Ascending aorta (tissue), 2 donors: ENCODE measurements around the gene RPL39L. TPM values are rescaled to one million over a fixed set of nuclear protein-coding genes. Genes with fewer than 3 reads are reported as not detected.

Experiments
- DNase-seq, 2 donors: peaks; one replicate each; pipeline ENCODE4 v3.0.0-alpha.2; 2019; ENCODE audit warnings: low spot score in 2 of 2
- H3K27ac ChIP-seq, 2 donors: fragments of 200-600 bp; sonication (generic); one replicate each; pipeline ENCODE4 v1.5.1; 2016 to 2017; ENCODE audit warnings: mild to moderate bottlenecking in 1 of 2
- H3K27me3 ChIP-seq: fragments of 200-600 bp; sonication (generic); one replicate; pipeline ENCODE4 v1.5.1; 2017
- H3K36me3 ChIP-seq, 2 donors: fragments of 200-600 bp; sonication (generic); one replicate each; pipeline ENCODE4 v1.5.1; 2016
- H3K4me1 ChIP-seq, 2 donors: fragments of 200-600 bp; sonication (generic); one replicate each; pipeline ENCODE4 v1.5.1; 2016 to 2017; ENCODE audit warnings: mild to moderate bottlenecking in 1 of 2
- H3K4me3 ChIP-seq, 2 donors: fragments of 200-600 bp; sonication (generic); one replicate each; pipeline ENCODE4 v1.5.1; 2016 to 2017; ENCODE audit warnings: mild to moderate bottlenecking in 1 of 2
- H3K9me3 ChIP-seq, 2 donors: fragments of 200-600 bp; sonication (generic); one replicate each; pipeline ENCODE4 v1.5.1; 2016
- CTCF ChIP-seq, 3 experiments: fragments of 200-600 bp in 2 of 3; fragments of 450-650 bp in 1 of 3; sonication (generic) in 2 of 3; IDR thresholded peaks; one replicate each; pipeline ENCODE4 v1.5.1; 2016 to 2019; ENCODE audit warnings: antibody characterized with exemption in 3 of 3, mild to moderate bottlenecking in 1 of 3, moderate library complexity in 1 of 3
- intact Hi-C: fragments of 100-400 bp; cut with DNase I; formaldehyde crosslinking; loops from one replicate; pipeline ENCODE4 v1.15.1; 2023
- total RNA-seq: library from RNA; depleted of rRNA; stranded (reverse); fragments of >200 nt; gene quantifications from one replicate; pipeline ENCODE4 v1.1.0, GENCODE V29; 2016

Gene RPL39L
- 3.1 TPM for total RNA-seq

- no peaks in the 10 kb centered on the region for H3K27me3 ChIP-seq
- no peaks in the 10 kb centered on the region for H3K4me1 ChIP-seq
- peak; percentile 35 to 90 for DNase-seq
- TF ChIP-seq CTCF (IDR thresholded peaks at IDR 0.05) = peak; percentile 88 to 94 (median 90)
- H3K27ac ChIP-seq = peak within 1 kb of the TSS; percentile 80 to 84
- intact Hi-C loops = loop anchor here (2.0 kb wide), 2 partner anchors 25 to 31 kb away; no protein-coding TSS in a partner anchor
- H3K36me3 ChIP-seq = no peaks in the 10 kb centered on the region
- H3K4me3 ChIP-seq = peak within 1 kb of the TSS; percentile 65 to 76
- H3K9me3 ChIP-seq = no peaks in the 10 kb centered on the region
Measured at GRCh38 chr3:187139126-187139894, at the start of gene RPL39L. TSS of gene RPL39L (minus strand) at chr3:187139496. CDS start at chr3:187121300, 18,196 bp downstream.

- intact Hi-C loops = no loop called here
- no peak for DNase-seq
- no peaks in the 10 kb centered on the region for H3K9me3 ChIP-seq
- H3K4me1 ChIP-seq = peaks cover 11 to 50% of the 10 kb centered on the region in 2 donors
- no peaks in the 10 kb centered on the region for H3K36me3 ChIP-seq
- H3K27me3 ChIP-seq = no peaks in the 10 kb centered on the region
- TF ChIP-seq CTCF (IDR thresholded peaks at IDR 0.05) = no peak
- H3K27ac ChIP-seq = peak overlapping the region; percentile 84 to 88
- no peak overlapping the region for H3K4me3 ChIP-seq
Measured at GRCh38 chr3:187188931-187189330, 49.6 kb upstream of the RPL39L start.

- intact Hi-C loops = no loop called here
- no peak for TF ChIP-seq CTCF (IDR thresholded peaks at IDR 0.05)
- Histone ChIP-seq H3K4me1 (peaks cover 6 to 48% of the 10 kb centered on the region in 2 donors), H3K4me3 (no peak overlapping the region), H3K27ac (peak overlapping the region; percentile 84 to 88), H3K9me3 (no peaks in the 10 kb centered on the region), H3K27me3 (no peaks in the 10 kb centered on the region), H3K36me3 (no peaks in the 10 kb centered on the region)
- DNase-seq = peak; percentile 56 to 90
Measured at GRCh38 chr3:187186801-187187421, 47.6 kb upstream of the RPL39L start.

- Histone ChIP-seq H3K4me1 (peaks cover 6 to 48% of the 10 kb centered on the region in 2 donors), H3K27ac (peak overlapping the region; percentile 84 to 88)
Measured at GRCh38 chr3:187186375-187186774, 47.1 kb upstream of the RPL39L start.

GRCh38 chr3:187185759-187186158 is 46.5 kb upstream of the RPL39L start:
- Histone ChIP-seq H3K27me3 (no peaks in the 10 kb centered on the region), H3K4me1 (peaks cover 6 to 48% of the 10 kb centered on the region in 2 donors), H3K9me3 (no peaks in the 10 kb centered on the region), H3K27ac (peak overlapping the region; percentile 84 to 88), H3K4me3 (no peak overlapping the region), H3K36me3 (no peaks in the 10 kb centered on the region)
- intact Hi-C loops = no loop called here
- no peak for DNase-seq
- TF ChIP-seq CTCF (IDR thresholded peaks at IDR 0.05) = no peak

More at GRCh38 chr3:187186375-187186774, 47.1 kb upstream of the RPL39L start:
- intact Hi-C loops = no loop called here
- no peak for TF ChIP-seq CTCF (IDR thresholded peaks at IDR 0.05)
- Histone ChIP-seq H3K4me3 (no peak overlapping the region), H3K36me3 (no peaks in the 10 kb centered on the region), H3K27me3 (no peaks in the 10 kb centered on the region), H3K9me3 (no peaks in the 10 kb centered on the region)
- no peak for DNase-seq
